ENCODE results near the gene AGPAT3. TPM values are rescaled to one million over a fixed set of nuclear protein-coding genes. Genes with fewer than 3 reads are reported as not detected.

Gene AGPAT3
- total RNA-seq, 1 donor from 2014 or later = 33.9 TPM

- DNase-seq (ENCODE audit: low spot score) = no peak
Measured at GRCh38 chr21:43993420-43993934, 128.5 kb downstream of the AGPAT3 start.

GRCh38 chr21:43994085-43994484 lies 129.1 kb downstream of the AGPAT3 start:
- DNase-seq (ENCODE audit: low spot score) = no peak

GRCh38 chr21:43994646-43995045 lies 129.6 kb downstream of the AGPAT3 start:
- DNase-seq (ENCODE audit: low spot score) = no peak

- no peak for DNase-seq (ENCODE audit: low spot score)
Measured at GRCh38 chr21:43995521-43996105, 130.6 kb downstream of the AGPAT3 start.

- no peak for DNase-seq (ENCODE audit: low spot score)
Measured at GRCh38 chr21:43997766-43998742, 133.0 kb downstream of the AGPAT3 start.

GRCh38 chr21:44000360-44000759 lies 135.3 kb downstream of the AGPAT3 start:
- no peak for DNase-seq (ENCODE audit: low spot score)

- no peak for DNase-seq (ENCODE audit: low spot score)
Measured at GRCh38 chr21:44002511-44002910, 137.5 kb downstream of the AGPAT3 start.

- no peak for DNase-seq (ENCODE audit: low spot score)
Measured at GRCh38 chr21:44003307-44003966, 138.4 kb downstream of the AGPAT3 start.

GRCh38 chr21:44005071-44005470 lies 140.0 kb downstream of the AGPAT3 start:
- no peak for DNase-seq (ENCODE audit: low spot score)

- no peak for DNase-seq (ENCODE audit: low spot score)
Measured at GRCh38 chr21:44005593-44005992, 140.6 kb downstream of the AGPAT3 start.

- DNase-seq (ENCODE audit: low spot score) = peak; percentile 89
Measured at GRCh38 chr21:44006017-44006619, 141.1 kb downstream of the AGPAT3 start.

GRCh38 chr21:44006656-44007055 lies 141.6 kb downstream of the AGPAT3 start:
- DNase-seq (ENCODE audit: low spot score) = no peak

GRCh38 chr21:44010429-44010828 lies 145.4 kb downstream of the AGPAT3 start:
- DNase-seq (ENCODE audit: low spot score) = no peak

- DNase-seq (ENCODE audit: low spot score) = no peak
Measured at GRCh38 chr21:44011123-44011522, 146.1 kb downstream of the AGPAT3 start.

GRCh38 chr21:44011579-44012473 lies 146.8 kb downstream of the AGPAT3 start, which contains the start of gene TRAPPC10:
Gene TRAPPC10 (plus strand): TSS chr21:44012309. CDS start chr21:44012494, 185 bp downstream.
- DNase-seq (ENCODE audit: low spot score) = peak; percentile 85

- peak; percentile 36 for DNase-seq (ENCODE audit: low spot score)
Measured at GRCh38 chr21:44012474-44013379, 147.7 kb downstream of the AGPAT3 start.

- DNase-seq (ENCODE audit: low spot score) = no peak
Measured at GRCh38 chr21:44013380-44014088, 148.5 kb downstream of the AGPAT3 start.

- no peak for DNase-seq (ENCODE audit: low spot score)
Measured at GRCh38 chr21:44017601-44018000, 152.6 kb downstream of the AGPAT3 start.

GRCh38 chr21:44018127-44018526 lies 153.1 kb downstream of the AGPAT3 start:
- DNase-seq (ENCODE audit: low spot score) = no peak
